ENCODE results near the gene TMEM8B.

Gene TMEM8B

GRCh38 chr9:35812025-35812602, 16.9 kb upstream of the TMEM8B start, which contains the start of gene SPAG8:
TSS of gene SPAG8 (minus strand) at chr9:35812262. CDS start at chr9:35812147, 115 bp downstream.
- no peak for DNase-seq (ENCODE audit: low spot score)

- peak; percentile 62 for DNase-seq (ENCODE audit: low spot score)
Observed at GRCh38 chr9:35813434-35814105, 15.5 kb upstream of the TMEM8B start.

- DNase-seq (ENCODE audit: low spot score) = peak; percentile 88
Observed at GRCh38 chr9:35814106-35814840, 14.8 kb upstream of the TMEM8B start.

- peak; percentile 99 for DNase-seq (ENCODE audit: low spot score)
Observed at GRCh38 chr9:35814841-35815543, 14.0 kb upstream of the TMEM8B start, which contains the start of gene HINT2. TSS of gene HINT2 (minus strand) at chr9:35815042. CDS start at chr9:35814979, 63 bp downstream.

- peak; percentile 51 for DNase-seq (ENCODE audit: low spot score)
Observed at GRCh38 chr9:35816708-35817107, 12.3 kb upstream of the TMEM8B start.

- DNase-seq (ENCODE audit: low spot score) = no peak
Observed at GRCh38 chr9:35818341-35818740, 10.7 kb upstream of the TMEM8B start.

GRCh38 chr9:35820076-35820475, 9.0 kb upstream of the TMEM8B start:
- peak; percentile 35 for DNase-seq (ENCODE audit: low spot score)

- DNase-seq (ENCODE audit: low spot score) = no peak
Observed at GRCh38 chr9:35822926-35823325, 6.1 kb upstream of the TMEM8B start.

- DNase-seq (ENCODE audit: low spot score) = peak; percentile 57
Observed at GRCh38 chr9:35826071-35826701, 2.8 kb upstream of the TMEM8B start.

GRCh38 chr9:35827486-35827885, 1.5 kb upstream of the TMEM8B start:
- peak; percentile 33 for DNase-seq (ENCODE audit: low spot score)

- DNase-seq (ENCODE audit: low spot score) = no peak
Observed at GRCh38 chr9:35828716-35829083, 328 bp upstream of the TMEM8B start, which contains the start of gene FAM221B. TSS of gene FAM221B (minus strand) at chr9:35828732. CDS start at chr9:35826161, 2,571 bp downstream.

- DNase-seq (ENCODE audit: low spot score) = no peak
Observed at GRCh38 chr9:35829764-35830096, 702 bp downstream of the TMEM8B start.

GRCh38 chr9:35831040-35831439, 2.0 kb downstream of the TMEM8B start:
- no peak for DNase-seq (ENCODE audit: low spot score)

- DNase-seq (ENCODE audit: low spot score) = no peak
Observed at GRCh38 chr9:35832814-35833213, 3.8 kb downstream of the TMEM8B start.

GRCh38 chr9:35834260-35835215, 5.5 kb downstream of the TMEM8B start:
- DNase-seq (ENCODE audit: low spot score) = no peak

- no peak for DNase-seq (ENCODE audit: low spot score)
Observed at GRCh38 chr9:35835216-35835632, 6.2 kb downstream of the TMEM8B start.

GRCh38 chr9:35835766-35836165, 6.7 kb downstream of the TMEM8B start:
- DNase-seq (ENCODE audit: low spot score) = no peak

GRCh38 chr9:35836595-35836994, 7.6 kb downstream of the TMEM8B start:
- DNase-seq (ENCODE audit: low spot score) = no peak

- no peak for DNase-seq (ENCODE audit: low spot score)
Observed at GRCh38 chr9:35839926-35840325, 10.9 kb downstream of the TMEM8B start.

GRCh38 chr9:35840881-35841644, 12.0 kb downstream of the TMEM8B start:
- no peak for DNase-seq (ENCODE audit: low spot score)
